Osteoblast (primary cell): ENCODE data around the gene TMCC1. TPM values are rescaled to one million over a fixed set of nuclear protein-coding genes. Genes with fewer than 3 reads are reported as not detected.
A peak's percentile ranks its signal among the peaks of the same experiment; 100 is the strongest.
"Not testable (repeated sequence)": the region's sequence is repeated elsewhere in the genome, so short reads cannot be mapped to it uniquely, and the experiment has no call there.

Experiments used
- DNase-seq: peaks from one replicate; pipeline ENCODE4 v3.0.0; 2011; ENCODE audit warnings: low spot score, mixed read lengths; ENCODE audit not compliant: insufficient read length; ENCODE audit errors: missing footprints
- H2AFZ ChIP-seq: 2 replicates; pipeline ENCODE4 v1.6.0; 2011; ENCODE audit warnings: mild to moderate bottlenecking, low read length
- H3K27ac ChIP-seq: 2 replicates; pipeline ENCODE4 v1.5.1; 2011; ENCODE audit warnings: mild to moderate bottlenecking, low read depth, low read length, moderate library complexity
- H3K27me3 ChIP-seq: 2 replicates; pipeline ENCODE4 v1.6.0; 2012; ENCODE audit warnings: mild to moderate bottlenecking, control low read depth, inconsistent platforms, low read length, moderate library complexity; ENCODE audit not compliant: insufficient read depth
- H3K36me3 ChIP-seq: 2 replicates; pipeline ENCODE4 v1.5.1; 2011; ENCODE audit warnings: mild to moderate bottlenecking, low read length, control low read depth, moderate library complexity; ENCODE audit not compliant: insufficient read depth
- H3K4me1 ChIP-seq: 2 replicates; pipeline ENCODE4 v1.5.1; 2011; ENCODE audit warnings: mild to moderate bottlenecking, low read length, control low read depth, moderate library complexity; ENCODE audit not compliant: insufficient read depth
- H3K4me2 ChIP-seq: 2 replicates; pipeline ENCODE4 v1.6.0; 2011; ENCODE audit warnings: mild to moderate bottlenecking, low read length; ENCODE audit not compliant: insufficient read depth
- H3K4me3 ChIP-seq: fragments of 200-600 bp; sonication (generic); 3 replicates; pipeline ENCODE4 v1.5.1; 2012; ENCODE audit warnings: mild to moderate bottlenecking, low read length, inconsistent platforms; ENCODE audit not compliant: insufficient read depth
- H3K79me2 ChIP-seq: 2 replicates; pipeline ENCODE4 v1.6.0; 2012; ENCODE audit warnings: mild to moderate bottlenecking, low read length, control low read depth, inconsistent platforms; ENCODE audit not compliant: insufficient read depth
- H3K9me3 ChIP-seq: 2 replicates; pipeline ENCODE4 v1.5.1; 2011; ENCODE audit warnings: low read depth, low read length, control low read depth
- H4K20me1 ChIP-seq: 2 replicates; pipeline ENCODE4 v1.6.0; 2012; ENCODE audit warnings: mild to moderate bottlenecking, low read length, control low read depth; ENCODE audit not compliant: insufficient read depth
- total RNA-seq: library from RNA; depleted of rRNA; stranded (reverse); fragments of >200 nt; gene quantifications from 2 replicates; pipeline ENCODE4 v1.2.3, GENCODE V29; 2012
- TF ChIP-seq, protein P1 (sequence below): IDR thresholded peaks from 2 replicates; pipeline ENCODE4 v1.5.1; 2011; ENCODE audit warnings: mild to moderate bottlenecking, low read depth, low read length, moderate library complexity; ENCODE audit errors: extremely low read depth

TMCC1 gene
- total RNA-seq, 1 donor = 17.4 TPM

GRCh38 chr3:129648391-129648790 lies 245.1 kb downstream of the TMCC1 start:
- DNase-seq = no peak
- Histone ChIP-seq H4K20me1 (no peaks in the 10 kb centered on the region), H3K4me3 (no peak overlapping the region), H3K9me3 (no peaks in the 10 kb centered on the region), H3K36me3 (no peaks in the 10 kb centered on the region), H3K27ac (no peak overlapping the region), H3K4me1 (peaks cover 24% of the 10 kb centered on the region), H2AFZ (no peak overlapping the region), H3K79me2 (no peaks in the 10 kb centered on the region), H3K4me2 (no peak overlapping the region), H3K27me3 (no peaks in the 10 kb centered on the region)
- TF ChIP-seq, protein P1, sequence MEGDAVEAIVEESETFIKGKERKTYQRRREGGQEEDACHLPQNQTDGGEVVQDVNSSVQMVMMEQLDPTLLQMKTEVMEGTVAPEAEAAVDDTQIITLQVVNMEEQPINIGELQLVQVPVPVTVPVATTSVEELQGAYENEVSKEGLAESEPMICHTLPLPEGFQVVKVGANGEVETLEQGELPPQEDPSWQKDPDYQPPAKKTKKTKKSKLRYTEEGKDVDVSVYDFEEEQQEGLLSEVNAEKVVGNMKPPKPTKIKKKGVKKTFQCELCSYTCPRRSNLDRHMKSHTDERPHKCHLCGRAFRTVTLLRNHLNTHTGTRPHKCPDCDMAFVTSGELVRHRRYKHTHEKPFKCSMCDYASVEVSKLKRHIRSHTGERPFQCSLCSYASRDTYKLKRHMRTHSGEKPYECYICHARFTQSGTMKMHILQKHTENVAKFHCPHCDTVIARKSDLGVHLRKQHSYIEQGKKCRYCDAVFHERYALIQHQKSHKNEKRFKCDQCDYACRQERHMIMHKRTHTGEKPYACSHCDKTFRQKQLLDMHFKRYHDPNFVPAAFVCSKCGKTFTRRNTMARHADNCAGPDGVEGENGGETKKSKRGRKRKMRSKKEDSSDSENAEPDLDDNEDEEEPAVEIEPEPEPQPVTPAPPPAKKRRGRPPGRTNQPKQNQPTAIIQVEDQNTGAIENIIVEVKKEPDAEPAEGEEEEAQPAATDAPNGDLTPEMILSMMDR = no peak

GRCh38 chr3:129645286-129645685 lies 248.2 kb downstream of the TMCC1 start:
- Histone ChIP-seq H3K79me2 (no peaks in the 10 kb centered on the region), H3K4me2 (no peak overlapping the region), H3K36me3 (no peaks in the 10 kb centered on the region), H3K27me3 (no peaks in the 10 kb centered on the region), H3K27ac (no peak overlapping the region), H3K9me3 (no peaks in the 10 kb centered on the region), H4K20me1 (no peaks in the 10 kb centered on the region), H2AFZ (no peak overlapping the region), H3K4me3 (no peak overlapping the region), H3K4me1 (peaks cover 6% of the 10 kb centered on the region)
- peak; percentile 22 for DNase-seq
- TF ChIP-seq, protein P1 = no peak

DNA sequence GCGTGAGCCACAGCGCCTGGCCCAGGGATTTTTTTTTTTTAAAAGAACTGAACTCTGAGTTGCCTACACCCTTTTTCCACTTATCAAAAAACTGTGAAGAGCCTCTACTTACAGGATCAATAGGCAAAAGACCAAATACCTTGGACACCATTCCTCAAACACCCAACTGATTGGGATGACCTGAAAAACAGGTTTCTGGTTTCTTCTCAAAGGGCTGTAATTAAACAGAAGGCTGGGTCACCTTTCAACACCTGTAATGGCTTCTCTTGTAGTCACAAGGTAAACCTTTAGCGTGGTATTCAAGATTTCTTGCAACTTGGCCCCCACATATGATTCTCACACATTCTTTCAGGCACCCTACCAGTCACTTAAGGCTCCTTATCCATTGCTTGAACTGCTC lies 248.7 kb downstream of the TMCC1 start:
- Histone ChIP-seq H3K9me3 (no peaks in the 10 kb centered on the region), H4K20me1 (no peaks in the 10 kb centered on the region), H3K79me2 (no peaks in the 10 kb centered on the region), H3K27me3 (no peaks in the 10 kb centered on the region), H3K27ac (no peak overlapping the region), H3K4me3 (no peak overlapping the region), H3K36me3 (no peaks in the 10 kb centered on the region), H2AFZ (no peak overlapping the region), H3K4me2 (no peak overlapping the region), H3K4me1 (peaks cover 2% of the 10 kb centered on the region)
- TF ChIP-seq, protein P1 = no peak
- DNase-seq = no peak

DNA sequence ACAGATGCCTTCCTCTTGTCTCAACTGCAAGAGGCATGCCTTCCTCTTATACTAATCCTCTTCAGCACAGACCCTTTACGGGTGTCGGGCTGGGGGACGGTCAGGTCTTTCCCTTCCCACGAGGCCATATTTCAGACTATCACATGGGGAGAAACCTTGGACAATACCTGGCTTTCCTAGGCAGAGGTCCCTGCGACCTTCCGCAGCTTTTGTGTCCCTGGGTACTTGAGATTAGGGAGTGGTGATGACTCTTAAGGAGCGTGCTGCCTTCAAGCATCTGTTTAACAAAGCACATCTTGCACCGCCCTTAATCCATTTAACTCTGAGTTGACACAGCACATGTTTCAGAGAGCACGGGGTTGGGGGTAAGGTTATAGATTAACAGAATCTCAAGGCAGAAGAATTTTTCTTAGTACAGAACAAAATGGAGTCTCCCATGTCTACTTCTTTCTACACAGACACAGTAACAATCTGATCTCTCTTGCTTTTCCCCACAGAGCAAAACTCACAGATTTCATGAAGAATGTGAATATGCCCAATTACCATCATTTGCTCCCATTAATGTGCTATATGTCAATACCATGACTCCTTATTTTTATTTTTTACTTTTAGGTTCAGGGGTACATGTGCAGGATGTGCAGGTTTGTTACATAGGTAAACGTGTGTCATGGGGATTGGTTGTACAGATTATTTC lies 251.8 kb downstream of the TMCC1 start:
- H3K4me3 ChIP-seq, DNase-seq, H4K20me1 ChIP-seq, H3K36me3 ChIP-seq, H3K79me2 ChIP-seq, H3K9me3 ChIP-seq, H2AFZ ChIP-seq, H3K4me1 ChIP-seq, H3K27ac ChIP-seq, H3K4me2 ChIP-seq, H3K27me3 ChIP-seq: not testable (repeated sequence)

DNA sequence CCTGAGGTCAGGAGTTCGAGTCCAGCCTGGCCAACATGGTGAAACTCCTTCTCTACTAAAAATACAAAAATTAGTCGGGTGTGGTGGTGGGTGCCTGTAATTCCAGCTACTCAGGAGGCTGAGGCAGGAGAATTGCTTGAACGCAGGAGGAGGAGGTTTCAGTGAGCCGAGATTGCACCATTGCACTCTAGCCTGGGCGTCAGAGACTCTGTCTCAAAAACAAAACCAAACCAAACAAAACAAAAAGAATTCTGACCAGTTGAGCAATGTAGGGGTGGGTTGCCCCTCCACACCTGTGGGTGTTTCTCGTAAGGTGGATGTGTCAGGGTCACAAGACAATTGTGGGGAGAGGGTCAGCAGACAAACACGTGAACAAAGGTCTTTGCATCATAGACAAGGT lies 252.5 kb downstream of the TMCC1 start:
- H3K79me2 ChIP-seq, H3K36me3 ChIP-seq, H3K4me1 ChIP-seq, H3K27me3 ChIP-seq, H4K20me1 ChIP-seq, H2AFZ ChIP-seq, H3K27ac ChIP-seq, H3K4me2 ChIP-seq, H3K9me3 ChIP-seq, DNase-seq, H3K4me3 ChIP-seq: not testable (repeated sequence)
